HG03097 (cell line): ENCODE data around the gene FAM187B.

ENCODE experiments used
- ATAC-seq: cut with Tn5 transposase; IDR thresholded peaks from one replicate; pipeline ENCODE4 v1.9.1; 2021; ENCODE audit not compliant: unreplicated experiment, low FRiP score

Gene FAM187B

DNA sequence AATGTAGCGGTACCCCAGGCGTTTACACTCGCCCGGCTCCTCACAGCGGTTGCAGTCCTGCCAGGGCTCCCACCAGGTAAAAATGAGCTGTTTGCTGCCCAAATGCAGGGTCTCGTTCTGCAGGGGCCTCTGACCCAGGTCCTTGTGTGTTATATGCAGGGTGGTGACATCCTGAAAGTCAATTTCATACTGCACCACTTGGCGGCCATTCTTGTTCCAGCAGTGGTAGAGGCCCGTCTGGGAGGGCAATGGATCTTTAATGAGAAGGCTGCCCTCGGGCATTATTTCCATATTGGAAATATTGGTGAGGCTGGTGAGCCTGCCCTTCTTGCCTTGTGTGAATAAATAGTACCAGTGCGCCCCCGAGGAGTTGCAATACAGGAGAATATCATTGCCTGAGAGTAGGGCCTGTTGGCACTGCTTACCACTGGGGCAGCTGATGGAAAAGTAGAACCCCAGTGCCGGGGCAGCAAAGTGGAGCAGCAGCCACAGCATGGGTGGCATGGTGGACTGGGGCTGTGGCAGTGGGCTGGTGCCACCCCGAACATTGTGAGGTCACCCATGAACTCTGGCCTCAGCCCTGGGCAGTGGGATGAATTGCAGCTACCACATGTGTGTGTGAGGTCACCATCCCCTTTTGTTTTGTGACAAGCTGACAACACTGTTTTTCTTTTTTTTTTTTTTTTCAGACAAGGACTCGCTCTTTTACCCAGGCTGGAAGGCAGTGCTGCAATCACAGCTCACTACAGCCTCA is at the start of gene FAM187B:
Gene FAM187B (minus strand): TSS at position 563 of the 754 bp plus-strand sequence. CDS start 59 bp downstream, at position 504.
- no peak for ATAC-seq

DNA sequence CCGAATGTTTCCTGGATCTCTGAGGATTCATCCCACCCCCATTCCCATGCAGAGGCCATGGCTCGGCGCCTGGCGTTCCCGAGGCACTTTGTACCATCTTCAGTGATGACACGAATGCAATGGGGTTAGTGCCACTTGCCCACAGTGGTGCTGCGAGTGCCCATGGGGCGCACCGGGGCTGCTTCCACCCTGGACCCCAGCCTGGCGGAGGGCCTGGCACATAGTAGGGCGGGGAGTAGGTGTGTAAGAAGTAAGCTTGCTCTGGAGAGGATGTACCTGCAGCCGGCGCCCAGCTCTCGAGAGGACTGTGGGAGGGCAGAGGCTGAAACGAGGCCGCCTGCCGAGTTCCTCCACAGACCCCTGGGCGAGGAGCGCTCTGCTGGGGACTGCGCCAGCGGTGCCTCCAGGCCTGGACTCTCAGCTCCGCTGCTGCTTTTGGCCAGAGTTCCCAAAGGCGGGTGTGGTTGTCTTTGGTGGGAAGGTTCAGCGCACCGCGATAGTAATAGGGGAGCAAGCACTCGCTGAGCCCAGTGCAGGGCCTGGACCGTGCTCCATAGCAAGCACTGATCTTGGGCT is 48.3 kb upstream of the FAM187B start:
- ATAC-seq: no peak

DNA sequence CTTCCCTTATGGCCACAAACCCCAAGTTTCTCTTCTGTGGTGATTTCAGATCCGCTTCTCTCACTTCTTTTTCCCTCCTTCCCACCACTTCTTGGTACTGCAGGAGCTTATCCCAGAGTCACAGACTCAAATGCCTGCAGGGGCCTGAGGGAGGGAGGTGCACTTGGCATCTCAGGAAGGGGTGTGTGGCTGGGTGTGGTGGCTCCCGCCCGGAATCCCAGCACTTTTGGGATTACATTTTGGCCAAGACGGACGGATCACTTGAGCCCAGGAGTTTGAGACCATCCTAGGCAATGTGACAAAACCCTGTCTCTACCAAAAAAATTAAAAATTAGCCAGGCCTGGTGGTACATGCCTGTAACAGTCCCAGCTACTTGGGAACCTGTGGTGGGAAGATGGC is 45.8 kb upstream of the FAM187B start:
- ATAC-seq: no peak

DNA sequence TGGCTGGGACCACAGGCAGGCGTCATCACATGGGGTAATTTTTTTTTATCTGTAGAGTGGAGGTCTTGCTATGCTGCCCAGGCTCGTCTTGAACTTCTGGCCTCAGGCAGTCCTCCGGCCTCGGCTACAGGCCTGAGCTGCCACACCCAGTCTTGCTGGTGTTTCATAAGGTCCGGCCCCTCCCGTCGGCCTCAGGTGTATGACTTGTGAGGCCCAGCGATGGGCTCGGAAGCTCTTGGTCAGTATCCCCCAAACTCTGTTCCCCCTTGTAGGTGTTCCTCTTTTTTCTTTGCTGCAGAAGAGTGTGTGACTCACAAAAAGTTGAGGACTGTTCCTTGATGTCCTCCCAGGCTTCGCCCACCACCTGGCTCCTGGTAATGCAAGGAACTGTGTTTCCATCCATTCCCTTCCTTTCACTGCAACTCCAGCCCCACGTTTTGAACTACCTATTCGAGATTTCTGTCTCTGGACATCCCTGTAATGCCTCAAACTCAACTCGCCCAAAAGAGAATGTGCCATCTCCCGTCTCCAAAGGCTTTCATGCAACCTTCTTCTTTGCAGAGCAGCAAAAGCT is 45.2 kb upstream of the FAM187B start:
- ATAC-seq: no peak

DNA sequence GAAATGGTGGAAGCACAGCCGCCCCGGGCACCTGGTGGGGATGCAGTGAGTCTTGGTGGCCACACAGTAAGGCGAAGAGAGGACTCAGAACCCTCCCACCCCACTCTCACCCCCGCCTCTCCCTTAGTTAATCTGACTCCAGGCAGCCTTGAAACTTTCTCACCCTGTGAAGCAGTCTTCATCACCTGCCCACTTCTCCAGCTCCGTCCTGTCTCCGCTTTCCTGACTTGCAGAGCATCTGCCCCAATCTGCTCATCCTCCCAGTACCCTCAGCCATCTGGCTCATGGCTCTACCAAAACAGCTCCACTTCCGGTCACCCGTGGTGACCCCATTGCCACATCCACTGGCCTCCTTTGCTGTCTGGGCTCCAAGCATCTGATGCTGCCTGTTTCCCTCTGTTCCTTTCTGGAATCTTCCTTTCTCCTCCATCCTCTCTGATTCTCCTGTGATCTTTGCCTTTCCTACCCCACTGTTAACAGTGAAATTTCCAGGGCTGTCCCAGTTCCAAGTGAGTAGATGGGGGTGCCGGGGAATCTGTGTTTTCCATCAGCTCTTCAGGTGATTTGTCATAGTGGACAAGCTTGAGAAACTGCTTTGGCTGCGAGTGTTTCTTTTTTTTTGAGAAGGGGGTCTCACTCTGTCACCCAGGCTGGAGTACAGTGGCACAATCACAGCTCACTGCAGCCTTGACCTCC is 44.6 kb upstream of the FAM187B start:
- ATAC-seq: no peak

DNA sequence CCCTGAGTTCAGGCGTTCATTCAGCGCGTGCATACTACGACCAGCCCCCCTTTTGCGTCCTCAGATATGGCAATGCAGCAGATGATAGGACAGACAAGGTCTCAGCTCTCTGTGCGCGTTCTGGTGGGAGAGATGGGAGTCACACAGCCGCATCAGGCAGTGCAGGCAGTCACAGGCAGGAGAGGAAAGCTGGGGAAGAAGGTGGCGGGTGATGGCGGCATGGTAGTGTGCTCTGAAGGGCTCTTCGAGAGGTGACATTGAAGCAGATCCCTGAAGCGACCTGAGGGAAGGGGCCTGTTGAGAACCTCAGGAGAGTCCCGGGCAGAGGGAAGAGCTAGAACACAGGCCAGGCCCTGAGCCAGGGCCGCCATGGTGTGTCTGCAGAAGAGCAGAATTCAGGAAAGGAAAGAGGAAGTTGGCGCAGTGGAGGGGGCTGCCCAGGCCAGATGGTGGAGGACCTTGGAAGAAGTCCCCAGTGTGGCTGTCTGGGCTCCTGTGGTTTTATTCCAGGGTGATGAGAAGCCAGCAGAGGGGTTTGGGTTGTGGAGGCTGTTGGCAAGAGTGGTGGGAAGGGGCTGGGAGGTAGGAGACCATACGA is 43.7 kb upstream of the FAM187B start:
- no peak for ATAC-seq

DNA sequence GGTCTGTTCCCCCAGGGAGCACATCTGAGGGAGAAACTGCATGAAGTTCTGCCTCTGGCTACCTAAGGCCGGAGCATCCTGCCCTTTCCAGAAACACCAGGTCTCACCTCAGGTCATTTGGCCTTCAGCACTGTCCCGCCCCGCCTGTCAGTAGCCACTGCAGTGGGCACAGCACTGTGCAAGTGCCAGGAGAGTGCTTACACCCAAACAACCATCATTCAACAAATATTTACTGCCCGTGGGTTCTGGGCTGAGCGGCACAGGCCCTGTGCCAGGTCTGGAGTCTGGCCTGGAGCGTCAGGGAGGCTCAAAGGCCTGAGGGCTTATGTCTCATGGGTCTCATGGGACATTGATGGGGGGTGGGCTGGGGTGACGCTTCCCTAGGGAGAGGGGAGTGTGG is 43.0 kb upstream of the FAM187B start:
- no peak for ATAC-seq

DNA sequence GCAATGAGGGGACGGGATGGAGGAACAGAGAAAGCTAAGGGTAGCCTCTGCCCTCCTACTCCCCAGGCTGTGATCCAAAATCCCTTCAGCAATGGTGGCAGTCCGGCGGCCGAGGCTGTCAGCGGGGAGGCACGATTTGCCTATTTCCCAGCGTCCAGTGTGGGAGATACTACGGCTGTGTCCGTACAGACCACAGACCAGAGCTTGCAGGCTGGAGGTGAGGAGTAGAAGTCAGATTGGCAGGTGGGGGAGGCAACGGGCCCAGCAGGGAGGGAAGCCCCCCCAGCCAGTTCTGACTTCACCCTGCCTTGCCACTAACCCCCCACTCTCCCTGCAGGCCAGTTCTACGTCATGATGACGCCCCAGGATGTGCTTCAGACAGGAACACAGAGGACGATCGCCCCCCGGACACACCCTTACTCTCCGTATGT is 41.9 kb upstream of the FAM187B start:
- no peak for ATAC-seq

DNA sequence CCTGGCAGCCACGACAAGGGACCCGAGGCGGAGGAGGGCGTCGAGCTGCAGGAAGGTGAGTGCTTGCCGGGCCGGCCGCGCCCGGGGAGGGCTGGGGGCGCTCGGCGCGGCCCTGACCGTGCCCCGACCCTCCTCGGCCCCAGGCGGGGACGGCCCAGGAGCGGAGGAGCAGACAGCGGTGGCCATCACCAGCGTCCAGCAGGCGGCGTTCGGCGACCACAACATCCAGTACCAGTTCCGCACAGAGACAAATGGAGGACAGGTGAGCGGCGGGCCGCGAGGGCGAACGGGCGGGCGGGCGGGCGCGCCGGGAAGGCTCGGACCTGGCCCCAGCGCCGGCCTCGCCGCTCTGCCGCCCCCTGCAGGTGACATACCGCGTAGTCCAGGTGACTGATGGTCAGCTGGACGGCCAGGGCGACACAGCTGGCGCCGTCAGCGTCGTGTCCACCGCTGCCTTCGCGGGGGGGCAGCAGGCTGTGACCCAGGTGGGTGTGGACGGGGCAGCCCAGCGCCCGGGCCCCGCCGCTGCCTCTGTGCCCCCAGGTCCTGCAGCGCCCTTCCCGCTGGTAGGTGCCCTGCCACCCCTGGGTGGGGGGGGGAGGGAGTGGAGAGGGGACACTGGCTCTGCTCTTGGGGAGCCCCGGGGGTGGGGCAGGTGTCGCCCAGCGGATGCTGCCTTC is 41.0 kb upstream of the FAM187B start:
- ATAC-seq: peak; percentile 54

DNA sequence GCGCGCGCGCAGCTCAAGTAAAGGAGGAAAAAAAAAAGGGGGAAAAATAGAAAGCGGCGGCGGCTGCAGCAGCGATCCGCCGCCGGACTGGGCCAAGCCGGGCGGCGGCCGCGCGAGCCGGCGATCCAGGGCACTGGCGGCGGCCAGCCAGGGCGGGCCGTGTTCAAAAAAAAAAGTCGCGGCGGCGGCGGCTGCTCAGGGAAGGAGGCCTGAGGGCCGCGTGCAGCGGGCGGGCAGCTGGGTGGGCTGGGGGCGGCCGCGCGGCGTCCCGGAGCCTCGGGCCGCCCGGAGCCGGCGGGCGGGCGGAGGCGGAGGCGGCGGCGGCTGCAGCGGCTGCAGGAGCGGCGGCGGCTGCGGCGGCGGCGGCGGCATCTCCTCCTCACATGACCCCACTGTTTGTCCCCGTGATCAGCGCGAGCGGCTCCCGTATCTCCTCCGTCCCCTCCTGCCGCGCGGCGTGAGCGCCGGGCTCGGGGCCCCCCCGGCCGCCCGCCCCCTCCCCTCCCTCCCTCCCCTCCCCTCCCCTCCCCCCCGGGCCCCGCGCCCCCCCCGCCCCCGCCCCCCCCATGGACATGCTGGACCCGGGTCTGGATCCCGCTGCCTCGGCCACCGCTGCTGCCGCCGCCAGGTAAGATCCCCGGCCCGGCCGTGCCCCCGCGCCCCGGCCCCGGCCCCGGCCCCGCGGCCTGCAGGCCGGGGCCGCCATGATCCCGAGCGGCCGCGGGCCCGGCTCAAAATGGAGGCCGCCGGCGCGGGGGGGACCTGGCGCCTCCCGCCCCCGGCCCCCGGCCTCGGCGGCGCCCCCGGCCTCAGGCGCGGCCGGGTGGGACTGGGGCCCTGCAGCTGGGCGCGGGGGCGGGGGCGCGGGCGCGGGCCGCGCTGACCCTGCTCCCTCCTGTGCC is 40.2 kb upstream of the FAM187B start, which contains the start of gene USF2:
Gene USF2 (plus strand): TSS at position 427 of the 902 bp plus-strand sequence. CDS start 140 bp downstream, at position 567.
- peak; percentile 14 for ATAC-seq

DNA sequence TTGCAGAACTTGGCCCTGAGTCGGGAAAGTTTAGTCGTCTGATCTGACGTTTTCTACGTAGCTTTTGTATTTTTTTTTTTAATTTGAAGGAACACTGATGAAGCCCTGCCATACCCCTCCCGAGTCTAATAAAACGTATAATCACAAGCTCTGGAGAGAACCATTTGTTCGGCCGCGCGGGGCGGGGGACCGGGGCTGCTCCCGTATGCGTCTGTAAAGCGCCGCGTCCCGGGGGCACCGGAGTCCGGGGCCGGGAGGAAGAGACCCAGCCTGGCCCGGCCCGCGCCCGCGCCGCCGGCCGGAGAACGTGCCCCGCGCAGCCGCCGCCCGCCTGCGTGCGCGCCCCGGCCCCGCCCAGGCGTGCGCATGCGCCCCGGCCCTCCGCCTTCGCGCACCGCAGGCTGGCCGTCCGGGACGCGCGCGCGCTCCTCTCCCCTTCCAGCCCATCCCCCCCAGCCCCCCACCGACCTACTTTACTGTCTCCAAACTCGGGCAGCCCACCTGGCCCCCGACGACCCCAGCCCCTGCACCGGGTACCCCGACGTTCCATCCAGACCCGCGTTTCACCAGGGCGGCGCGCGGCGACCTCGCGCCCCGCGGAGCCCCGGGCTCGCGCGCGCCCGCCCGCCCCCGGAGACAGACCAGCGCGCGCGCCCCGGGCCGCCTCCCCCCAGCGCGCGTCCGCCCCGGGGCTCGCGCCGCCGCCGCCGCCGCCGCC is 39.4 kb upstream of the FAM187B start:
- peak; percentile 38 for ATAC-seq

DNA sequence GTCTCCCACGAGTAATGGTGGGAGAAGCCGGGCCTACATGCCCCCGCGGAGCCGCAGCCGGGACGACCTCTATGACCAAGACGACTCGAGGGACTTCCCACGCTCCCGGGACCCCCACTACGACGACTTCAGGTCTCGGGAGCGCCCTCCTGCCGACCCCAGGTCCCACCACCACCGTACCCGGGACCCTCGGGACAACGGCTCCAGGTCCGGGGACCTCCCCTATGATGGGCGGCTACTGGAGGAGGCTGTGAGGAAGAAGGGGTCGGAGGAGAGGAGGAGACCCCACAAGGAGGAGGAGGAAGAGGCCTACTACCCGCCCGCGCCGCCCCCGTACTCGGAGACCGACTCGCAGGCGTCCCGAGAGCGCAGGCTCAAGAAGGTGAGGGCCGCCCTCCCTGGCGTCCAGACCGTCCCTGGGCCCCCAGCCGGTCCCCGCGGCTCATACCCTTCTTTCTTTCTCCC is 38.8 kb upstream of the FAM187B start:
- no peak for ATAC-seq

DNA sequence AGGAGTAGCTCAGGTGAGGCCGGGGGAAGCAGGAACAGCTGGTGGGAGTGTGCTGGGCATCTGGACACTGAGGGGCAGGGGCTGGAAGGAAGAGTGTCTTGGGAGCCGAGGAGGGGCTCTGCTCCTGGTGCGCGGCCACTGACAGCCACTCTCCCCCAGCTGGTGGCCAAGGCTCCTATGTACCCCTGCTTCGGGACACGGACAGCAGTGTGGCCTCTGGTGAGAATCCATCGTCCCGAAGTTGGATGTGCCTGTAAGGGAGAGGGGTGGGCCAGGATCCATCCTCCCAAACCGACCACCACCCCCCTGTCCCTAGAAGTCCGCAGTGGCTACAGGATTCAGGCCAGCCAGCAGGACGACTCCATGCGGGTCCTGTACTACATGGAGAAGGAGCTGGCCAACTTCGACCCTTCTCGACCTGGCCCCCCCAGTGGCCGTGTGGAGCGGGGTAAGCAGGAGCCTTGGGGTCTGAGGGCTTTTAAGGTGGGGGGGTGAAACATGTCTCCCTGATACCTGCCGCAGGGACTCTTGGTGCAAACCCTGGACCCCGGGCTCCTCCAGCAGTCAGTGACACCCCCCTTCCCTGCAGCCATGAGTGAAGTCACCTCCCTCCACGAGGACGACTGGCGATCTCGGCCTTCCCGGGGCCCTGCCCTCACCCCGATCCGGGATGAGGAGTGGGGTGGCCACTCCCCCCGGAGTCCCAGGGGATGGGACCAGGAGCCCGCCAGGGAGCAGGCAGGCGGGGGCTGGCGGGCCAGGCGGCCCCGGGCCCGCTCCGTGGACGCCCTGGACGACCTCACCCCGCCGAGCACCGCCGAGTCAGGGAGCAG is 38.2 kb upstream of the FAM187B start:
- ATAC-seq: no peak

DNA sequence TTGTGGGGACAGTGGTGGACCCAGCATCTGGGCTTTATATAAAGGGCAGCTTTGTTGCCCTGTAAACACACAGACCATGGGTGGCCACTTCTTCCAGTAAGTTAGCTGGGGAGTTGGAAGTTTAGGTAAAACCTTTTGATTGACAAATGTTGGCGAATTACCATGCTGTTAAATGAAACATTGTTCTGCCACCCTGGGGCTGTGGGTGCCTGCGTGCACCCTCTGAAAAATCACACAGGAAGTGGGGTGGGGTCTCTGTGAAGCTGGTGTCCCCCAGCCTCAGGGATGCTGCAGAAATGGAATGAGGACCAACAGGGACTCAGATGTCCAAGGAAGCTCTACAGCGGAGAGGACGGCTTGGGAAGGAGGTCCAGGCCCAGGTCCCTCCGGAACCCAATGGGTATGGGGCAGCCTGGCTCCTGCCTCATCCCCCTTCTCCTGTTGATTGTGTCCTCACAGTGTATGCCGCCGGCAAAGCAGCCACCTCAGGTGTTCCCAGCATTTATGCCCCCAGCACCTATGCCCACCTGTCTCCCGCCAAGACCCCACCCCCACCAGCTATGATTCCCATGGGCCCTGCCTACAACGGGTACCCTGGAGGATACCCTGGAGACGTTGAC is 37.5 kb upstream of the FAM187B start:
- ATAC-seq: no peak

DNA sequence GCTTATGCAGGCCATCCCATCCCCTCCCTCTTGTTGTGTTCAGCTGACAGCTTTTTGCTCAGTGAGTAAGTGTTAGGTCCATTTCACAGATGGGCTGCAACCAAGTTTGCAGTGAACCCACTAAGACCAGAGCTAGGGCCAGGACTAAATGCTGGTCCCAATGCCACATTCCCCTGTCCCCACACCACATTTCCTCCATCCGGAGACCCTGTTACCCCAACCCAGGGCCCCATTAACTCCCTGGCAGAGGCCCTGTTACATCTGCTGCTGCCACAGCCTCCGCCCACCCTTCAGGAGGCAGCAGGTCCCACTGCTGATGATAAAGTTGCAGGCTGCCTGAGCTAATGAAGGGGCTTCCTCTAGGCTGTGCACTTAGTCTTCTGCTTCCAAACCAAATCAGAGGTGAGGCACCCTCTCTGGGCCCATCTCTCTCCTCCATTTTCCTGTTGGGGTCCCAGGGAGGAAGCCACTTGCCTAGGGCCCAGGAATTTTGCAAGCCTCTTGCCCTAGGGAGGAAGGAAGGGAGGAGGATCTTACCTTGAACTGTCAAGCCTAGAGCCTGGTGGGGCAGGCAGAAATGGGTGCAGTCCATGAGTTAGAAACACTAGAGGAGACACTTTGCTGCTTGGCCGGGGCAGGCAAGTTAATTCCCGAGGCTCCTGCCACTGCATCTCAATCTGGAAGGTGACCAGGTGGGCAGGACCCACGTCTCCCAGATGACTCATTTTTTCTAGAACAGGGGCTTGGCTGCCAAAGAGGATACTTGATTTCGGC is 36.8 kb upstream of the FAM187B start:
- ATAC-seq: no peak

DNA sequence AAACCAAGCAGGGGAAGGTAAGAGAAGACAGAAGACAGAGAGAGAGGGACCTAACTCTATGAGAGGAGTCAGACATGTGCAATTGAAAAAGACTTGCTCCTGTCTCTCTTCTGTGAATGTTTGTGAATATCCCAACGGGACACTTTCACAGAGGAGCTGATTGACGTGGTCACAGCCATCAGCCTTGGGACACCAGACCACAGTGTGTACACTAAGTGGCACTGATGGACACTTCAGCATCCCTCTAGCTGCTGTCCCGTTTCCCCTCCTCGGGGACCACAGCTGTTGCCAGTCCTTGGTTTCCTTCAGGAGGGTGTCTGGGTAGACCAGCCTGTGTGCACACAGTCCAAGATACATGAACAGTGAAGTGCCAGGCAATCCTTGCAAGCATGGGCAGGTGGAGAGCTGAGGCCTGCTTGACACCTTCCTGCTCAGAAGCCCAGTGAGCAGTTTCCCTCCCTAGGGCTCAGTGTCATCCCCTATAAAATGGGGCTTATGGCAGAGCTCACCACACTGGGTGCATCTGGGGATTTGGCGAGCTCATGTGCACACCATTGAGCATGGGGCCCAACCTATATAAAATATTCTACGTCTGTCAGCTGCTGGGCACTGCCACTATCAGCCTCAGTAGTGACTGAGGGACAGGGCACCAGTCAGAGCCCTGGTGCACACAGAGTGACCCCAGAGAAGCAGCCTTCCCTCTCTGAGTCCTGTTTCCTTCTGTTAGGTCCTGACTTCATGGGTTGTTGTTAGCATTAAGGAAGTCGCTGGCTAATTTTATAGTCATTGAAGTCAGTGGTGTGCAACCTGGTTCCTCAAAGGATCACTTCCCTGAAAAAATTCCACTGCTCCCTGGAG is 36.0 kb upstream of the FAM187B start:
- no peak for ATAC-seq
